GM12878 (cell line): Measurements from ENCODE around the gene FCRLB. TPM values are rescaled to one million over a fixed set of nuclear protein-coding genes. Genes with fewer than 3 reads are reported as not detected.

Experiments used
- ATAC-seq: fragments of 200-7000 bp; cut with Tn5 transposase; 3 replicates; pipeline ENCODE4 v1.9.1; 2020; ENCODE audit warnings: mild to moderate bottlenecking, moderate library complexity
- BruUV-seq: library from RNA; stranded (reverse); fragments of 400-500 nt; replicated peaks from 2 replicates; lab custom pipeline; 2021; lab: Mats Ljungman, UMichigan
- CTCF ChIA-PET: fragments of 300-600 bp; sonication (Branson Sonifier 250); formaldehyde crosslinking; extraction: SDS; loops from one replicate; lab custom pipeline; 2021; ENCODE audit warnings: inconsistent platforms; lab: Yijun Ruan, JAX
- POLR2A ChIA-PET: fragments of 350-600 bp; formaldehyde crosslinking; extraction: SDS; loops from one replicate; lab custom pipeline; 2021; ENCODE audit warnings: inconsistent platforms; lab: Charles Lee
- RAD21 ChIA-PET: fragments of 300-600 bp; sonication (Branson Sonifier 250); formaldehyde crosslinking; loops from one replicate; lab custom pipeline; 2023; ENCODE audit warnings: antibody characterized with exemption; ENCODE audit not compliant: unreplicated experiment; lab: Charles Lee
- SMC1A ChIA-PET: fragments of 300-600 bp; sonication (Branson Sonifier 250); formaldehyde crosslinking; loops from one replicate; lab custom pipeline; 2023; ENCODE audit not compliant: unreplicated experiment, uncharacterized antibody; lab: Charles Lee
- DNase-seq: peaks from one replicate; pipeline ENCODE4 v3.0.0-alpha.2; 2011; ENCODE audit warnings: low read depth, low spot score
- FAIRE-seq: peaks from 3 replicates; lab custom pipeline; 2011; peaks lifted over from hg19 to GRCh38; lab: Jason Lieb, UNC
- H2AFZ ChIP-seq: 2 replicates; pipeline ENCODE4 v1.6.0; 2011; ENCODE audit warnings: low read depth, low read length, control low read depth; ENCODE audit not compliant: control insufficient read depth
- H3K27ac ChIP-seq: 2 replicates; pipeline ENCODE4 v1.5.1; 2011; ENCODE audit warnings: control low read depth; ENCODE audit not compliant: control insufficient read depth, insufficient read depth
- H3K27me3 ChIP-seq, 2 experiments: replicated peaks in 1 of 2; 2 replicates each; pipeline versions ENCODE4 v1.6.0 to v1.6.1; 2011; ENCODE audit warnings: low read length in 1 of 2; ENCODE audit not compliant: control insufficient read depth in 2 of 2, insufficient read depth in 2 of 2
- H3K36me3 ChIP-seq, 2 experiments: 2 replicates each; pipeline ENCODE4 v1.5.1; 2011; ENCODE audit warnings: low read length in 1 of 2; ENCODE audit not compliant: control insufficient read depth in 2 of 2, insufficient read depth in 2 of 2
- H3K4me1 ChIP-seq: 2 replicates; pipeline ENCODE4 v1.6.1; 2011; ENCODE audit warnings: mild to moderate bottlenecking, low read length, moderate library complexity, mixed read lengths; ENCODE audit not compliant: control insufficient read depth, insufficient read depth
- H3K4me2 ChIP-seq: 2 replicates; pipeline ENCODE4 v1.6.0; 2011; ENCODE audit warnings: control low read depth; ENCODE audit not compliant: control insufficient read depth, insufficient read depth
- H3K4me3 ChIP-seq: fragments of 200-600 bp; sonication (generic); 2 replicates; pipeline ENCODE4 v1.5.1; 2016
- H3K79me2 ChIP-seq: 2 replicates; pipeline ENCODE4 v1.6.0; 2011; ENCODE audit warnings: low read length; ENCODE audit not compliant: control insufficient read depth, insufficient read depth
- H3K9ac ChIP-seq: 2 replicates; pipeline ENCODE4 v1.8.0; 2011; ENCODE audit warnings: low read length, control low read depth, mixed read lengths; ENCODE audit not compliant: control insufficient read depth, insufficient read depth
- H3K9me3 ChIP-seq: replicated peaks from 3 replicates; pipeline ENCODE4 v1.5.1; 2011; ENCODE audit warnings: mild to moderate bottlenecking, low read length; ENCODE audit not compliant: control insufficient read depth, insufficient read depth
- H4K20me1 ChIP-seq: 2 replicates; pipeline ENCODE4 v1.6.0; 2011; ENCODE audit not compliant: control insufficient read depth, insufficient read depth
- CHD1 ChIP-seq: IDR thresholded peaks from 2 replicates; pipeline ENCODE4 v1.6.1; 2012; ENCODE audit warnings: low read depth, low read length, improper control_type of control experiment
- GABPA ChIP-seq: IDR thresholded peaks from 2 replicates; pipeline ENCODE4 v1.6.1; 2014; ENCODE audit warnings: antibody characterized with exemption, low read depth, mild to moderate bottlenecking, inconsistent platforms
- HDAC2 ChIP-seq: fragments of 200-600 bp; sonication (generic); IDR thresholded peaks from 2 replicates; pipeline ENCODE4 v1.6.1; 2017
- PAX8 ChIP-seq: fragments of 450-650 bp; IDR thresholded peaks from 2 replicates; pipeline ENCODE4 v1.6.1; 2017; ENCODE audit warnings: mild to moderate bottlenecking, moderate library complexity
- SIN3A ChIP-seq: IDR thresholded peaks from 2 replicates; pipeline ENCODE4 v1.6.1; 2012; ENCODE audit warnings: low read depth, low read length, improper control_type of control experiment
- WGBS: methylation state at CpG from one replicate; pipeline ENCODE4 v1.1.6; 2016; ENCODE audit warnings: low lambda C conversion rate; ENCODE audit not compliant: insufficient replicate concordance, insufficient coverage; ENCODE audit errors: missing lambda C conversion rate; 5-methylcytosine and 5-hydroxymethylcytosine counted together
- in situ Hi-C: fragments of 300-500 bp; cut with MboI; formaldehyde crosslinking; loops from 9 replicates; pipeline ENCODE4 v1.14.3; 2018; ENCODE audit warnings: mixed read lengths
- intact Hi-C: fragments of 100-400 bp; cut with micrococcal nuclease; formaldehyde crosslinking; loops from one replicate; pipeline ENCODE4 v1.14.2; 2022; ENCODE audit not compliant: unreplicated experiment
- polyA plus RNA-seq, 11 experiments: library from polyadenylated mRNA; depleted of rRNA in 4 of 11; unstranded in 6 of 11; stranded (reverse) in 5 of 11; fragments of >200 nt; fragmentation: Nextera tagmentation in 4 of 11; fragmentation: Illumina TruSeq in 1 of 11; extraction: Ambion mirVana in 4 of 11; extraction: Trizol in 1 of 11; gene quantifications; 1 replicate in 1 of 11; 2 replicates in 10 of 11; pipeline versions ENCODE4 v1.2.1 to v1.2.3, GENCODE V29; 2011 to 2016; ENCODE audit warnings: inconsistent platforms in 2 of 11, missing spikeins in 2 of 11, low read depth in 1 of 11
- total RNA-seq, 4 experiments: library from RNA; depleted of rRNA in 3 of 4; stranded (reverse); fragments of >200 nt in 3 of 4; fragmentation: Illumina TruSeq in 1 of 4; extraction: Trizol in 1 of 4; gene quantifications; 2 replicates each; pipeline versions ENCODE4 v1.2.1 to v1.2.3, GENCODE V29; 2013 to 2021
- TF ChIP-seq, protein P1 (sequence below): fragments of 450-650 bp; IDR thresholded peaks from 2 replicates; pipeline ENCODE4 v1.6.1; 2017; ENCODE audit warnings: borderline replicate concordance
- TF ChIP-seq, protein P2 (sequence below): fragments of 450-650 bp; IDR thresholded peaks from 2 replicates; pipeline ENCODE4 v1.6.1; 2016; ENCODE audit warnings: mild to moderate bottlenecking, moderate library complexity, borderline replicate concordance
- TF ChIP-seq, protein P3 (sequence below): fragments of 150-350 bp; IDR thresholded peaks from 2 replicates; pipeline ENCODE4 v1.6.1; 2014; ENCODE audit warnings: mild to moderate bottlenecking, low read depth, low read length

The FCRLB gene
- total and polyA plus RNA-seq, 10 of the 15 experiments (the other 5 are each of a cell fraction or from before 2014, with no cell fraction given): 0.55 to 11.7 (median 5.6) TPM

DNA sequence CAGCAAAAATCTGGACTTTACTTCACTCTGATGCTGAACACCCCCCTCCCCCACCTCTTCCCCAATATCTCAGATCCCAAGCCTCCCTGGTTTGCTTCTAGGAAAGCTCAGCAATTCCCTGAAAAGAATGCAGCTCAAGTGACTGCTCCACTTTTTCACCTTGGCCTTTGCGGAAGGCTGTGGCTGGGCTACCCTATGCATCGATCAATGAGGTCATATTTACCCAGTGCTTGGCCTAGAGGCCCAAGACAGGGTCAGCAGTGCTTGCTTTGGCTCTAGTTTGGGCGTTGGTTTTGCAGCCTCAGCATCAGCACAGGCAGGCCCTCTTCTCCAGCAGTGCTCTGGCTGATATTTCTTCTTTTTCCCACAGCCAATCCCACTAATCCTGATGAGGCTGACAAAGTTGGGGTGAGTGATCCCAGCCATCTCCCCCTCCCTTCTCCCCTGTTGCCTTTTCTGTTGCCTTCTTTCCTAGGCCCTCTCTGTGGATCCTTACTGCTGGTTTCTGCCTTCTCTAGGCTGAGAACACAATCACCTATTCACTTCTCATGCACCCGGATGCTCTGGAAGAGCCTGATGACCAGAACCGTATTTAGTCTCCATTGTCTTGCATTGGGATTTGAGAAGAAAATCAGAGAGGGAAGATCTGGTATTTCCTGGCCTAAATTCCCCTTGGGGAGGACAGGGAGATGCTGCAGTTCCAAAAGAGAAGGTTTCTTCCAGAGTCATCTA is 44.2 kb upstream of the FCRLB start:
- no peak overlapping the region for H3K9ac ChIP-seq
- POLR2A ChIA-PET: interaction anchor here (0.6 to 0.7 kb wide), 2 partner anchors 31 to 32 kb away, joined by 3 to 6 read pairs; no protein-coding TSS in a partner anchor
- no peaks in the 10 kb centered on the region for H3K79me2 ChIP-seq
- 89% methylated on average over 5 of the region's 5 CpGs for WGBS
- H3K4me3 ChIP-seq: no peak overlapping the region
- TF ChIP-seq, protein P1, sequence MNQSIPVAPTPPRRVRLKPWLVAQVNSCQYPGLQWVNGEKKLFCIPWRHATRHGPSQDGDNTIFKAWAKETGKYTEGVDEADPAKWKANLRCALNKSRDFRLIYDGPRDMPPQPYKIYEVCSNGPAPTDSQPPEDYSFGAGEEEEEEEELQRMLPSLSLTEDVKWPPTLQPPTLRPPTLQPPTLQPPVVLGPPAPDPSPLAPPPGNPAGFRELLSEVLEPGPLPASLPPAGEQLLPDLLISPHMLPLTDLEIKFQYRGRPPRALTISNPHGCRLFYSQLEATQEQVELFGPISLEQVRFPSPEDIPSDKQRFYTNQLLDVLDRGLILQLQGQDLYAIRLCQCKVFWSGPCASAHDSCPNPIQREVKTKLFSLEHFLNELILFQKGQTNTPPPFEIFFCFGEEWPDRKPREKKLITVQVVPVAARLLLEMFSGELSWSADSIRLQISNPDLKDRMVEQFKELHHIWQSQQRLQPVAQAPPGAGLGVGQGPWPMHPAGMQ: no peak
- TF ChIP-seq, protein P2, sequence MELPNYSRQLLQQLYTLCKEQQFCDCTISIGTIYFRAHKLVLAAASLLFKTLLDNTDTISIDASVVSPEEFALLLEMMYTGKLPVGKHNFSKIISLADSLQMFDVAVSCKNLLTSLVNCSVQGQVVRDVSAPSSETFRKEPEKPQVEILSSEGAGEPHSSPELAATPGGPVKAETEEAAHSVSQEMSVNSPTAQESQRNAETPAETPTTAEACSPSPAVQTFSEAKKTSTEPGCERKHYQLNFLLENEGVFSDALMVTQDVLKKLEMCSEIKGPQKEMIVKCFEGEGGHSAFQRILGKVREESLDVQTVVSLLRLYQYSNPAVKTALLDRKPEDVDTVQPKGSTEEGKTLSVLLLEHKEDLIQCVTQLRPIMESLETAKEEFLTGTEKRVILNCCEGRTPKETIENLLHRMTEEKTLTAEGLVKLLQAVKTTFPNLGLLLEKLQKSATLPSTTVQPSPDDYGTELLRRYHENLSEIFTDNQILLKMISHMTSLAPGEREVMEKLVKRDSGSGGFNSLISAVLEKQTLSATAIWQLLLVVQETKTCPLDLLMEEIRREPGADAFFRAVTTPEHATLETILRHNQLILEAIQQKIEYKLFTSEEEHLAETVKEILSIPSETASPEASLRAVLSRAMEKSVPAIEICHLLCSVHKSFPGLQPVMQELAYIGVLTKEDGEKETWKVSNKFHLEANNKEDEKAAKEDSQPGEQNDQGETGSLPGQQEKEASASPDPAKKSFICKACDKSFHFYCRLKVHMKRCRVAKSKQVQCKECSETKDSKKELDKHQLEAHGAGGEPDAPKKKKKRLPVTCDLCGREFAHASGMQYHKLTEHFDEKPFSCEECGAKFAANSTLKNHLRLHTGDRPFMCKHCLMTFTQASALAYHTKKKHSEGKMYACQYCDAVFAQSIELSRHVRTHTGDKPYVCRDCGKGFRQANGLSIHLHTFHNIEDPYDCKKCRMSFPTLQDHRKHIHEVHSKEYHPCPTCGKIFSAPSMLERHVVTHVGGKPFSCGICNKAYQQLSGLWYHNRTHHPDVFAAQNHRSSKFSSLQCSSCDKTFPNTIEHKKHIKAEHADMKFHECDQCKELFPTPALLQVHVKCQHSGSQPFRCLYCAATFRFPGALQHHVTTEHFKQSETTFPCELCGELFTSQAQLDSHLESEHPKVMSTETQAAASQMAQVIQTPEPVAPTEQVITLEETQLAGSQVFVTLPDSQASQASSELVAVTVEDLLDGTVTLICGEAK: no peak
- no peak for TF ChIP-seq PAX8
- TF ChIP-seq, protein P3, sequence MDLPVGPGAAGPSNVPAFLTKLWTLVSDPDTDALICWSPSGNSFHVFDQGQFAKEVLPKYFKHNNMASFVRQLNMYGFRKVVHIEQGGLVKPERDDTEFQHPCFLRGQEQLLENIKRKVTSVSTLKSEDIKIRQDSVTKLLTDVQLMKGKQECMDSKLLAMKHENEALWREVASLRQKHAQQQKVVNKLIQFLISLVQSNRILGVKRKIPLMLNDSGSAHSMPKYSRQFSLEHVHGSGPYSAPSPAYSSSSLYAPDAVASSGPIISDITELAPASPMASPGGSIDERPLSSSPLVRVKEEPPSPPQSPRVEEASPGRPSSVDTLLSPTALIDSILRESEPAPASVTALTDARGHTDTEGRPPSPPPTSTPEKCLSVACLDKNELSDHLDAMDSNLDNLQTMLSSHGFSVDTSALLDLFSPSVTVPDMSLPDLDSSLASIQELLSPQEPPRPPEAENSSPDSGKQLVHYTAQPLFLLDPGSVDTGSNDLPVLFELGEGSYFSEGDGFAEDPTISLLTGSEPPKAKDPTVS: no peak
- no peak for TF ChIP-seq HDAC2
- TF ChIP-seq CHD1: no peak
- TF ChIP-seq SIN3A: no peak
- TF ChIP-seq GABPA: no peak
- no peaks in the 10 kb centered on the region for H4K20me1 ChIP-seq
- ATAC-seq: no peak
- no peak overlapping the region for H2AFZ ChIP-seq
- H3K36me3 ChIP-seq: peaks cover 1 to 10% of the 10 kb centered on the region in 2 experiments; a peak in 3 of 4 replicates
- CTCF ChIA-PET: interaction anchor here (0.6 kb wide), 1 partner anchor 28 kb away, joined by 3 read pairs; no protein-coding TSS in a partner anchor
- H3K4me2 ChIP-seq: no peak overlapping the region
- H3K27me3 ChIP-seq: no peaks in the 10 kb centered on the region
- RAD21 ChIA-PET: no interaction called here
- H3K27ac ChIP-seq: no peak overlapping the region
- FAIRE-seq: no peak
- DNase-seq: no peak
- in situ Hi-C loops: no loop called here
- intact Hi-C loops: no loop called here
- SMC1A ChIA-PET: no interaction called here
- H3K9me3 ChIP-seq: no peaks in the 10 kb centered on the region
- BruUV-seq: no TSS peak
- H3K4me1 ChIP-seq: no peaks in the 10 kb centered on the region
